ENCODE measurements around the gene TMEM119. TPM values are rescaled to one million over a fixed set of nuclear protein-coding genes. Genes with fewer than 3 reads are reported as not detected.
A peak's percentile ranks its signal among the peaks of the same experiment; 100 is the strongest.

TMEM119 gene
- total RNA-seq, 1 donor from 2014 or later: 1.3 TPM

GRCh38 chr12:108643941-108644810 is 46.3 kb upstream of the TMEM119 start:
- Histone ChIP-seq H3K36me3 (peaks cover 49% of the 10 kb centered on the region), H3K27ac (replicated peaks) (peak overlapping the region; percentile 73)

GRCh38 chr12:108642899-108643654 is 45.2 kb upstream of the TMEM119 start:
- intact Hi-C loops (cut with micrococcal nuclease): no loop called here
- Histone ChIP-seq H3K9me3 (replicated peaks) (no peaks in the 10 kb centered on the region), H3K4me1 (peaks cover 77% of the 10 kb centered on the region), H3K36me3 (peaks cover 38% of the 10 kb centered on the region), H3K27me3 (ENCODE audit: low read depth) (no peaks in the 10 kb centered on the region), H3K27ac (replicated peaks) (peak overlapping the region; percentile 73), H3K4me3 (no peak overlapping the region)
- no peak for DNase-seq
- TF ChIP-seq CTCF (IDR thresholded peaks at IDR 0.05; ENCODE audit: borderline replicate concordance): no peak

More at GRCh38 chr12:108643941-108644810, 46.3 kb upstream of the TMEM119 start:
- intact Hi-C loops (cut with micrococcal nuclease): no loop called here
- H3K4me1 ChIP-seq: peaks cover 77% of the 10 kb centered on the region
- no peaks in the 10 kb centered on the region for H3K9me3 ChIP-seq (replicated peaks)
- no peaks in the 10 kb centered on the region for H3K27me3 ChIP-seq (ENCODE audit: low read depth)
- DNase-seq: no peak
- no peak for TF ChIP-seq CTCF (IDR thresholded peaks at IDR 0.05; ENCODE audit: borderline replicate concordance)
- no peak overlapping the region for H3K4me3 ChIP-seq

DNA sequence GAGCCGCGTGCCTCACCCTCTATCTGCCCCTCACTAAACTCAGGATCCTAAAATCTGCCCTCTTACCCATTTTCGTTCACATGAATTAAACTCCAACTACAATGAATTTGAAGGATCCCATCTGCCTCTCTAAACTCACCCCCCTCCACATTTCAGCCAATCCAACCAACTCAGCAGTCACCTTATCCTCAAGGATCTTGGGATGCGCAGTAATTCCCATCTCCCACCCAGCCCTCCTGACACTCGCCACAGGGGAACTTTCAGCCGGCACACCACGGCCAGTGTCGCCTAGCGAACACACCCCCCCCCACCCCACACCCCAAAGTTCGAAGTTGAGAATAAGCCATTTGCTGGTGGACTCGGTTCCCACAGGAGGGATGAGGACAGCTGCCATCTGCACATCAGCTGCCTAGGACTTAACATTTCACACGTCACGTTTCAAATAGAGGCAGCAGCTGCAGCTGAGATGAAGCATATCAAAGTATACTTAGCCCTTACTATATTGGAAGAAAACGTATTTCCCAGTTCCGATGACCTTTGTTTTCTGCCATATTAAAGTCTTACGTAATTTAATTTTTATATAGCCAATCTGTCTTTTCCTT is 44.5 kb upstream of the TMEM119 start:
- no peaks in the 10 kb centered on the region for H3K9me3 ChIP-seq (replicated peaks)
- DNase-seq: no peak
- no peak overlapping the region for H3K4me3 ChIP-seq
- peaks cover 31% of the 10 kb centered on the region for H3K36me3 ChIP-seq
- H3K4me1 ChIP-seq: peaks cover 77% of the 10 kb centered on the region
- TF ChIP-seq CTCF (IDR thresholded peaks at IDR 0.05; ENCODE audit: borderline replicate concordance): no peak
- no peaks in the 10 kb centered on the region for H3K27me3 ChIP-seq (ENCODE audit: low read depth)
- H3K27ac ChIP-seq (replicated peaks): peak overlapping the region; percentile 42
- intact Hi-C loops (cut with micrococcal nuclease): no loop called here

DNA sequence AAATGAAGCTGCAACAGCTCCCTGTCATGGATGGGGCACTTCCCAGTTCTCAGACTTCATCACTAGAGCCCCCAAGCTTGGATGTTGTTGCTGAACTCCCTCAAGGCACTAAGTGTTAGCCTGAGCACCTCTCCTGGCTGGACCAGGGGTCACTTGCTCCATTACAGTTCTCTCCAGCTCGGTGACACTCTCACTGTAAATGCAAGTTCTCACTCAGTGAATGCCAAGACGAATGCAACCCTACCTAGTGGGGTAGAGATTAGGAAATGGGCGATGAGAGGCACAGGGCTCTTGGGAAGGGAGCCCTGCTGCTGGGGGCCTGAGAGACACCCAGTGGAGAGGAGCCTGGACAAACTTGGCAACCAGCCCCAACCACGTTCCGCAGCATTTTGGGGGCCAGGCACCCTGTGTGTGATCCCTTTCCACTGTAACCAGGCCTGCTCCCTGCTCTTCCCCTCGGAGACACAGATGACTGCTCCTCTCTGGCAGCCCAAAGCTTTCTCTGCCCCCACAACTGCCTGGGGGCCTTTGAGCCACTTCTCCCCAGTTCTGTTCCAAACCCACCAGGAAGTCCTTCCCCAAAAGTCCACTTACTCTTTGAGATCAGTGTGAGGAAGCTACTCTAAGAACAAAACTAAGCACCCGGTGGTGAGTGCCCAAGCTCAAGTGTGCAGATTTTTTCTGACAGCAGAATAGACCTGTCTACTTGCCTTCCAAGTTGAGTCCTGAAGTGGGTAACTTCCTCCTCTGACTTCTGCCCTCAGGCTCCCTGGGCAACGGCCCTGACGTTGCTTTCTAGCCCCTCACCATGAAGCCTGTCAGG is 43.8 kb upstream of the TMEM119 start:
- no peaks in the 10 kb centered on the region for H3K9me3 ChIP-seq (replicated peaks)
- peaks cover 75% of the 10 kb centered on the region for H3K4me1 ChIP-seq
- no peak overlapping the region for H3K4me3 ChIP-seq
- H3K27me3 ChIP-seq (ENCODE audit: low read depth): no peaks in the 10 kb centered on the region
- no peak for DNase-seq
- intact Hi-C loops (cut with micrococcal nuclease): no loop called here
- H3K36me3 ChIP-seq: peaks cover 24% of the 10 kb centered on the region
- TF ChIP-seq CTCF (IDR thresholded peaks at IDR 0.05; ENCODE audit: borderline replicate concordance): no peak
- H3K27ac ChIP-seq (replicated peaks): peak overlapping the region; percentile 42
